Adrenal gland (tissue), 5 donors: ENCODE measurements around the gene SLC26A8.
"Not testable (repeated sequence)": the region's sequence is repeated elsewhere in the genome, so short reads cannot be mapped to it uniquely, and the experiment has no call there.

Experiments used
- CTCF ChIP-seq, 6 experiments: fragments of 450-650 bp in 4 of 6; fragments of 200-600 bp in 2 of 6; sonication (generic) in 1 of 6; IDR thresholded peaks; 1 replicate in 5 of 6; 2 replicates in 1 of 6; pipeline versions ENCODE4 v1.5.1 to v1.8.0; 2016 to 2021; ENCODE audit warnings: antibody characterized with exemption in 6 of 6, mild to moderate bottlenecking in 2 of 6, moderate library complexity in 1 of 6
- POLR2A ChIP-seq, 2 donors: fragments of 450-650 bp; IDR thresholded peaks; one replicate each; pipeline ENCODE4 v1.6.1; 2017; ENCODE audit warnings: antibody characterized with exemption in 2 of 2, mild to moderate bottlenecking in 2 of 2, moderate library complexity in 1 of 2
- donor health status: DM: no; HTN: no; CAD: no.

GRCh38 chr6:35941170-35941569 lies 83.3 kb downstream of the SLC26A8 start:
- TF ChIP-seq CTCF, POLR2A (IDR thresholded peaks at IDR 0.05): not testable (repeated sequence)
